HUDEP-2 (cell line): ENCODE results near the gene GRWD1.

Experiments
- DNase-seq, 76 experiments: peaks; one replicate each; lab custom pipeline; 2025; ENCODE audit not compliant: unreplicated experiment in 76 of 76; lab: John Stamatoyannopoulos, UW

Gene GRWD1

DNA sequence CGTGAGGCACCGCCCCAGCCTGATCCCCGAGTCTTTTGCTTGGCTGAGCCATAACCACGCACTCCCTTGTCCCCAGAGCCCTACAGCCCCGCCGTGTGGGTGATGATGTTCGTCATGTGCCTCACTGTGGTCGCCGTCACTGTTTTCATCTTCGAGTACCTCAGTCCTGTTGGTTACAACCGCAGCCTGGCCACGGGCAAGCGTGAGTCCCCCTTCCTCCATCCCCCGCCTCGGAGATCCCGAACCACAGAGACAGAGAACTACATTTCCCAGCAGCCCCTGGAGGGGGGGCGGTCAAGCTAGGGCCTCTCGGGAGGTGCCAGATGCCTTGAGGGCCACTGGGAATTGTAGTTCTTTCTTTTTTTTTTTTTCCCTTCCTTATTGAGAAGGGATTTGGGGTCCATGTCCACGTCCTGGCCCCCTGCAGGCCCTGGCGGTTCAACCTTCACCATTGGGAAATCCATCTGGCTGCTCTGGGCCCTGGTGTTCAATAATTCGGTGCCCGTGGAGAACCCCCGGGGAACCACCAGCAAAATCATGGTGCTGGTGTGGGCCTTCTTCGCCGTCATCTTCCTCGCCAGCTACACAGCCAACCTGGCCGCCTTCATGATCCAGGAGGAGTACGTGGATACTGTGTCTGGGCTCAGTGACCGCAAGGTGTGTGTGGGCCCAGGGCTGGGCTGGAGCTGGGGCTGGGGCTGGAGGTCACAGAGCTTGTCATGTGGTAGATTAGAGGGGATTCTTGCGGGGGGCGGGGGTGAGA is 26.4 kb upstream of the GRWD1 start:
- DNase-seq = peak in 53 of 76 experiments; percentile 13 to 72 (median 44)

DNA sequence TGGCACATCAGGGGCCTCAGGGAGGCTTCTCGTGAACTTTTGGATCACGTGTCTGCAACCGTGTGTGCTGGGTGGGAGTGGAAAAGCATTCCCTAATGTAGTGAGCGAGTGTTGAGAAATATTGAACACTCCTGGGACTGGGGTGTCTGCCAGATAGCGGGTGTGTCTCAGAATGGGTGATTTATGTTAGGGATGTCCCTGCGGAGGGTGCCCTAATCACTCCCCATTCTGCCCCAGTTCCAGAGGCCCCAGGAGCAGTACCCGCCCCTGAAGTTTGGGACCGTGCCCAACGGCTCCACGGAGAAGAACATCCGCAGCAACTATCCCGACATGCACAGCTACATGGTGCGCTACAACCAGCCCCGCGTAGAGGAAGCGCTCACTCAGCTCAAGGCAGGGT is 24.2 kb upstream of the GRWD1 start:
- DNase-seq = peak in 1 of 76 experiments; percentile 10

DNA sequence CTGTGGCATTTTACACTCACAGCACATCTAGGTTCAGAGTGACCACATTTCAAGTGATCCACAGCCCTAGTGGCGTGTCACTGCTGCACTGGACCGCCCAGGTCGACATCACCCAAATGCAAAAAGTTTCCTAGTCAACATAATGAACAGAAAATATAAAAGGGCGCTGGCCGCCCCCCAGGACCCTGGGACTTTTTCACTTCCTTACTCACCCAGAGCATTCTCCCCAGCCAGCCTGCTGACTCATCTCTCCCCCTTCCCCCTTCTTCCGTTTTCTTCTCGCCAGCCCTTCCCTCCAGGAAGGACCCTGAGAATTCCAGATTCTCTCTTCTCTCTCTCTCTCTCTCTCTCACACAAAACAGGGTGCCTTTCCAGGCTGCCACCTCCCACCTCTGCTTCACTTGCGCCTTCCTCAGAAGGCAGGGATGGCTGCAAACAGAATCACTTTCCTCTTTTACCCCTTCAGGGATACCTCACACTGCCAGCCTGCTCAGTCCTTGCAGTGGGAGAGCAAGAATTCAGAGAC is 21.0 kb upstream of the GRWD1 start:
- no peak for DNase-seq

DNA sequence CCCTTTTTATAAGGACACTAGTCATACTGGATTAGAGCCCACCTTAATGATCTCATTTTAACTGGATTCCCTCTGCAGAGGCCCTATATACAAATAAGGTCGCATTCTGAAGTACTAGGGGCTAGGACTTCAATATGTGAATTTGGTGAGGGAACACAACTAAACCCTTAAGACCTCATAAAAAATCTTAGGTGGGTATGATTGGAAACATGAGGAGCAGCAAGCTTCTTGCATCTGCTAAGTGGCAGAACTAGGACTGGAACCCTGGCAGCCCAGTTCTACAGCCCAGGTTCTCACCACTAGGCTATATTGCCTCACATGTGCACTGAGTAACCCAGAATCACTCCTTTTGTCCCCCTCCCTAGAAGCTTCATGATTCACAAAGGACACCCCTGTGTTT is 17.1 kb upstream of the GRWD1 start:
- DNase-seq = no peak

DNA sequence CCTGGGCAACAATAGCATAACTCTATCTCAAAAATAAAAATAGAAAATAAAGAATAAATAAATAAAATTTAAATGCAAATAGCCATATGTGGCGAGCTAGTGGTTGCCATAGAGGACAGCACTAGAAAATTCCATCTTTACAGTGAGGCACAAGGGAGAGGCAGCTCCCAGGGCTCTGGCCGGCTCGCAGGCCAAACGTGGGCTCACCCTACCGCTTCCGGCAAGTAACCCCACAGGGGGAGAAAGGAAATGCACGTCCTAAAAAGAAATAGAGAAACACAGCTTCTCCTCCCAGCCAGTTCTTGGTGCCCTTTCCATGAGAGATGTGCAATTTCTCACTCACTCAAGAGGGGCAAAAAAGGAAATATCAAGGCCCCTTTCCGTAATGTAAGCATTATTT is 12.4 kb upstream of the GRWD1 start:
- no peak for DNase-seq

DNA sequence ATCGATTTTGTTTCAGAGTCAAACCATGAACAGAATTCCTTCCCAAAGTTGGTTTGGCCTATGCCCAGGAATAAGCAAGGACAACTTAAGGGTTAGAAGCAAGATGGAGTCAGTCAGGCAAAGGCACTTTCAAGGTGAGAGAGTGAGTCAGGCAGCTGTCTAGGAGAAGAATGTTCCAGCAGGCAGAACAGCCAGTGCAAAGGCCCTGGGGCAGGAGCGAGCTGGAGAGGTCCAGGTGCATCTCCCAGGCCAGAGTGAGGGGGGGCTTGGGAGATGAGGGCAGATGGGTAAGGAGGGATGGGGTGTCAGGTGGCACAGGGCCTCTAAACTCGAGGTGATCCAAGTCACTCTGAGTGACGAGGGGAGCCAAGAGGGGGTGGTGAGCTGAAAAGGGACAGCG is 9.2 kb upstream of the GRWD1 start:
- no peak for DNase-seq

DNA sequence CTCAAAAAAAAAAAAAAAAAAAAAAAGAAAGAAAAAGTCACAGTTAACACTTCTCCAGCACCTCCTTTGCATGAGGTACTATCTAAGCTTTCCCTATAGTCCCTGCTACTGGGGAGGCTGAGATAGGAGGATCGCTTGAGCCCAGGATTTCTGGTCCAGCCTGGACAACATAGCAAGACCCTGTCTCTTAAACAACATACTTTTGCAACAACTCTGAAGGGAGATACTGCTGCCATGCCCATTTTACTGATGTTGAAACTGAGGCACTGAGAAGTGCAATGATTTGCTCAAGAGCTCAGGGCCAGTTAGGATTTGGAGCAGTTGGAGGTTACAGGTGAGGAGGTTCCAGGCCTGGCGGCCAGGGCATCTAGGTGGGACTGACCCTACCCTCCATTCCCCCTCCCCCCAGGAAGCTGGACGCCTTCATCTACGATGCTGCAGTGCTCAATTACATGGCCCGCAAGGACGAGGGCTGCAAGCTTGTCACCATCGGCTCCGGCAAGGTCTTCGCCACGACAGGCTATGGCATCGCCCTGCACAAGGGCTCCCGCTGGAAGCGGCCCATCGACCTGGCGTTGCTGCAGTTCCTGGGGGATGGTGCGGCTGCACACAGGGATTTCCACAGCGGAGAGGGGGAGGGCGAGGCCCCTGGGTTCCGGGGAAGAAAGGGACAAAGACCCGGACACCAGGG is 4.3 kb upstream of the GRWD1 start:
- DNase-seq = no peak

DNA sequence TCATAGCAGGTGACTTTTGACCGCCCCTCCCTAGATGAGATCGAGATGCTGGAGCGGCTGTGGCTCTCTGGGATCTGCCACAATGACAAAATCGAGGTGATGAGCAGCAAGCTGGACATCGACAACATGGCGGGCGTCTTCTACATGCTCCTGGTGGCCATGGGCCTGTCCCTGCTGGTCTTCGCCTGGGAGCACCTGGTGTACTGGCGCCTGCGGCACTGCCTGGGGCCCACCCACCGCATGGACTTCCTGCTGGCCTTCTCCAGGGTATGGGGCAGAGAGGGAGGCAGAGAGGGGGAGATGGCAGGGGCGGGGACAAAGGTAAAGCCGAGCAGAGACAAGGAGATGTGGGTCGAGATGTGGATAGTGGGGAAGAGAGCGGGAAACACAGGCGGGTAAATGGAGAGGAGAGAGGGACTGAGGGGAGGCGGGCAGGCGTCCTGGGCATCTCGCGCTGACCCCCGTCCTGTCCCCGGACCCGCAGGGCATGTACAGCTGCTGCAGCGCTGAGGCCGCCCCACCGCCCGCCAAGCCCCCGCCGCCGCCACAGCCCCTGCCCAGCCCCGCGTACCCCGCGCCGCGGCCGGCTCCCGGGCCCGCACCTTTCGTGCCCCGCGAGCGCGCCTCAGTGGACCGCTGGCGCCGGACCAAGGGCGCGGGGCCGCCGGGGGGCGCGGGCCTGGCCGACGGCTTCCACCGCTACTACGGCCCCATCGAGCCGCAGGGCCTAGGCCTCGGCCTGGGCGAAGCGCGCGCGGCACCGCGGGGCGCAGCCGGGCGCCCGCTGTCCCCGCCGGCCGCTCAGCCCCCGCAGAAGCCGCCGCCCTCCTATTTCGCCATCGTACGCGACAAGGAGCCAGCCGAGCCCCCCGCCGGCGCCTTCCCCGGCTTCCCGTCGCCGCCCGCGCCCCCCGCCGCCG is 3.4 kb upstream of the GRWD1 start:
- no peak for DNase-seq

DNA sequence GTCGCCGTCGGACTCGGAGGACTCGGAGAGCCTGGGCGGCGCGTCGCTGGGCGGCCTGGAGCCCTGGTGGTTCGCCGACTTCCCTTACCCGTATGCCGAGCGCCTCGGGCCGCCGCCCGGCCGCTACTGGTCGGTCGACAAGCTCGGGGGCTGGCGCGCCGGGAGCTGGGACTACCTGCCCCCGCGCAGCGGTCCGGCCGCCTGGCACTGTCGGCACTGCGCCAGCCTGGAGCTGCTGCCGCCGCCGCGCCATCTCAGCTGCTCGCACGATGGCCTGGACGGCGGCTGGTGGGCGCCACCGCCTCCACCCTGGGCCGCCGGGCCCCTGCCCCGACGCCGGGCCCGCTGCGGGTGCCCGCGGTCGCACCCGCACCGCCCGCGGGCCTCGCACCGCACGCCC is 2.5 kb upstream of the GRWD1 start:
- DNase-seq = peak in 7 of 76 experiments; percentile 7 to 40 (median 20)

DNA sequence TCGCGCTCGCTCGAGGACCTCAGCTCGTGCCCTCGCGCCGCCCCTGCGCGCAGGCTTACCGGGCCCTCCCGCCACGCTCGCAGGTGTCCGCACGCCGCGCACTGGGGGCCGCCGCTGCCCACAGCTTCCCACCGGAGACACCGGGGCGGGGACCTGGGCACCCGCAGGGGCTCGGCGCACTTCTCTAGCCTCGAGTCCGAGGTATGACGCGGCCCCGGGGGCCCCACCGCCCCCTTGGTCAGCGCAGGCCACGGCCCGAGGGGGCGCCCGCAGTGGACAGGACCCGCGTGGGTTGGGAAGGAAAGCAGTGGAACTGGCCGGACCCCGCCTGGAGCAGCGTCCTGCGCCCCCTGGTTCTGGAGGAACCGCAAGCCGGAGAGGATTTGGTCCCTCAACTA is 2.1 kb upstream of the GRWD1 start:
- no peak for DNase-seq

DNA sequence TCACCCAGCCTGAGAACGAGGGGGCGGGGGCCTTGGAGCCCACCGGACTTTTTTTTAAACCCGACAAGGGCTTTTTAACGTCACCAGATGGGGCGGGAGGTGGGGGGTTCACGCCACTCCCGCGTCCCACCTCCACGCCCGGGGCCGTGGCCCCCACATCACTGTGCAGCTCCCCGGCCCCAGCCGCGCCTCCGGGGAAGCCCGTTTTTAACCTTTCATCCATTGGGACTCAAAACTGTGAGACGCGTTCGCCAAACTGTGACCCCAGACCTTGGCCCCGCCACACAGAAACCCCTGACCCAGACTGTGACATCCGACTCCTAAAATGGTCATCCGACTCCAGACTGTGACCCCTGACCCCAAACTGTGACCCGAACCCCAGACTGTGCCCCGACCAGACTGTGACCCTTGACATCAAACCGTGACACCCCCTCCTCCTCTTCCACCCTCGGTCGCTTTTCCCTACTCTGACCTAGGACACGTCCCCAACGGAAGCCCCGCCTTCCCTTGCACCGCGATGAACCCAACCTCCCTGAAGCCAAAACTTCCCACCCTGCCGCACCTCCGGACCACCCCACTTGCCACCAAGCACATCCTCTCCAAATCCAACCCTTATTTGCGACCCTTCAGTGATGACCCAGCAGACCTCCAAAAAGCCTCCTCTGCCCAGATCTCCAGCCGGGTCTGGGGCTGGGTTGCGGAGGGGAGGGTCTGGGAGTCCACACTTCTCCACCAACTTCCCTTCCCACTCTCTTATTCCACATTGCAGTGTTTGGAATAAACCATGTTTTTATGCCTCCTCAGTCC is 1.5 kb upstream of the GRWD1 start:
- peak in 1 of 76 experiments; percentile 18 for DNase-seq

DNA sequence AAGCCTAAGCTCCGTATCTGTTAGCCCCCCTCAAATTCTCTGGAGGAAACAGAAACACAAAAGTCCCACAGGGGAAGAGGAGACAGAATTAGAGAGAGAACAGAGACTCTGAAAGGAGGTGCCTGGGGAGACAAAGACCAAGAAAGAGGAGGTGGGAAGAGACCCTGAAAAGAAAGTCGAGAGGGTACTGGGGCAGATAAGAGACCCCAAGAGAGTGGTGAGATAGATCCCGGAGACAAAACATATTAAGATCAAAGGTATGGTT is 915 bp upstream of the GRWD1 start:
- peak in 1 of 76 experiments; percentile 37 for DNase-seq

DNA sequence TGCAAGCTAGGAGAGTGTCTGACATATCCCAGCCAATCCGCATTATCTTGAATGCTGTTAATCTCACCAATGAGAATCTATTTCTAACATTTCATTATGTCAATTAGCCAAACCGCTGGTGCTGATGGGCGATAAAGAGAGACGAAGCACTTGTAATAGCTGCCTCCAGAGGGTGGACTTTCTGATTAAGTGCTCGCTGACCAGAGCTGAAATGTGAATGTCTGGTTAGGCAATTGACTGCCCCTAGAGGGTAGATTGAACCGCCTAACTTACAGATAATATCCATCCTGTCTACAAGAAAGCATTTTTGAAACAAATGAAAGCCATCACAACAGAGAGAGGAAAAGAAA is 552 bp upstream of the GRWD1 start:
- peak in 72 of 76 experiments; percentile 32 to 95 (median 71) for DNase-seq

DNA sequence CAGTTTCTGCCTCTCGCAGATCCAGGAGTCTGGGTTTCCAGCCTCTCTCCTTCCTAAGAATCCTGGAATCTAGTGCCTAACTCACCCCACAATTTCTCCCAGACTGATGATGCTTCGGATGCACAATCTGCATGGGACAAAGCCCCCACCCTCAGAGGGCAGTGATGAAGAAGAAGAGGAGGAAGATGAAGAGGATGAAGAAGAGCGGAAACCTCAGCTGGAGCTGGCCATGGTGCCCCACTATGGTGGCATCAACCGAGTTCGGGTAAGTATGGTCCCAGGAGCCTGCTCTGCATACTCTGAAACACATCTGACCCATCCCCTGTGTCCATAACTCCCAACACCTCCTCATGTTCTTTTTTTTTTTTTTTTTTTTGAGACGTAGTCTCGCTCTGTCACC is 796 bp downstream of the GRWD1 start:
- DNase-seq = no peak

DNA sequence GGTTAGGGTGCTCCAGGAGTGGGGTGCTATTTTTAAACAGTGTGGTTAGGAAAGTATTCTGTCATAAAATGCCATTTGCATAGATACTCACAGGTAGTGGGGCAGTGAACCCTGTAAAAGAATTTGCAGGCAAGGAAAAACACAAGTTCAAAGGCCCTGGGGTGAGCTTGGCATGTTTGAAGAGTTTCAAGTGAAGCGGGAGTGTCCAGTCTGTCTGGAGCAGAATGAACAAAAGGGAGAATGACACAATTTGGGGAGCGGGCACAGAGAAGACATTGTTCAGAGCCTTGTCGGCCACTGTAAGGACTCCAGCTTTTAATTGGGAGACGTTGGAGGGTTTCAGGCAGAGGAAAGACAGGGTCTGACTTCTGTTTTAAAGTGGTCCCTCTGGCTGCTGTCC is 2.8 kb downstream of the GRWD1 start:
- DNase-seq = no peak

DNA sequence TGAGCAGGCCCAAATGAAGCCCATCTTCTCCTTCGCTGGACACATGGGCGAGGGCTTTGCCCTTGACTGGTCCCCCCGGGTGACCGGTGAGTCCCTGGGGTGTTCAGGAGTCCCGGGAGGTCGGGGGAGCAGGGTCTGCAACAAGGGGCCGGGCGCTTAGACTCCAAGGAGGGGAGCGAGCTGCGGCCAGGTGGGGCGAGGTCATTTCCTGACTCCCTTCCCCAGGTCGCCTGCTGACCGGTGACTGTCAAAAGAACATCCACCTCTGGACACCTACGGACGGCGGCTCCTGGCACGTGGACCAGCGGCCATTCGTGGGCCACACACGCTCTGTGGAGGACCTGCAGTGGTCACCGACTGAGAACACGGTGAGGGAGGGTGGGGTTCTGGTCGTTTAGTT is 4.7 kb downstream of the GRWD1 start:
- no peak for DNase-seq

DNA sequence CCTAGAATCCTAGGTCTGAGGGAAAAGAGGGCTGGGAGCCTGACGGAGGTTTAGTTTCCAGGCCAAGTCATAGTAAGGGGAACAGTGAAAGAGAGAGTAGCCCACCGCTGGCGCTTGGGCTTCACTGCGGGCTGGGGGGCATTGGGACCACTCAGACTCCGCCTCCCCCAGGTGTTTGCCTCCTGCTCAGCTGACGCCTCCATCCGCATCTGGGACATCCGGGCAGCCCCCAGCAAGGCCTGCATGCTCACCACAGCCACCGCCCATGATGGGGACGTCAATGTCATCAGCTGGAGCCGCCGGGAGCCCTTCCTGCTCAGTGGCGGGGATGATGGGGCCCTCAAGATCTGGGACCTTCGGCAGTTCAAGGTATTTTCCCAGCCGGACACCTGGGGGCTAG is 5.1 kb downstream of the GRWD1 start:
- DNase-seq = no peak

DNA sequence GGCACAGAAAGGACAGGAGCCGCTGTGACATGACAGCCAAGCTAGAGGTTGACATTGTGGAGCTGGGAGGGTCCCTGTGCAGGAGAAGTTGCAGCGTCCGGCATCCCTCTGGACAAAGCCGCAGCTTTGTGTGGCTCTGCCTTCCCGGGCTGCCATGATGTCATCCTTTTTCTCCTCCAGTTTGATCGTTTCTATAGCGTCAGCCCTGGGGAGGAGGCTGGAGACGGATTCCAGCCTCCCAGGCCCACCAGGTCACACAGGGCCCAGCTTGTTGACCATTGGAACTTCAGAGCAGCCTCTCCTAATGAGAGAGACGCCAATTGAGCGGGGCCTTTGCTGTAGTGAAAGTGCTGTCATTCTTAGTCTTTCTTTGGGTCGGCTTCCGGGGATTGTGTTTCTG is 5.8 kb downstream of the GRWD1 start:
- DNase-seq = no peak

DNA sequence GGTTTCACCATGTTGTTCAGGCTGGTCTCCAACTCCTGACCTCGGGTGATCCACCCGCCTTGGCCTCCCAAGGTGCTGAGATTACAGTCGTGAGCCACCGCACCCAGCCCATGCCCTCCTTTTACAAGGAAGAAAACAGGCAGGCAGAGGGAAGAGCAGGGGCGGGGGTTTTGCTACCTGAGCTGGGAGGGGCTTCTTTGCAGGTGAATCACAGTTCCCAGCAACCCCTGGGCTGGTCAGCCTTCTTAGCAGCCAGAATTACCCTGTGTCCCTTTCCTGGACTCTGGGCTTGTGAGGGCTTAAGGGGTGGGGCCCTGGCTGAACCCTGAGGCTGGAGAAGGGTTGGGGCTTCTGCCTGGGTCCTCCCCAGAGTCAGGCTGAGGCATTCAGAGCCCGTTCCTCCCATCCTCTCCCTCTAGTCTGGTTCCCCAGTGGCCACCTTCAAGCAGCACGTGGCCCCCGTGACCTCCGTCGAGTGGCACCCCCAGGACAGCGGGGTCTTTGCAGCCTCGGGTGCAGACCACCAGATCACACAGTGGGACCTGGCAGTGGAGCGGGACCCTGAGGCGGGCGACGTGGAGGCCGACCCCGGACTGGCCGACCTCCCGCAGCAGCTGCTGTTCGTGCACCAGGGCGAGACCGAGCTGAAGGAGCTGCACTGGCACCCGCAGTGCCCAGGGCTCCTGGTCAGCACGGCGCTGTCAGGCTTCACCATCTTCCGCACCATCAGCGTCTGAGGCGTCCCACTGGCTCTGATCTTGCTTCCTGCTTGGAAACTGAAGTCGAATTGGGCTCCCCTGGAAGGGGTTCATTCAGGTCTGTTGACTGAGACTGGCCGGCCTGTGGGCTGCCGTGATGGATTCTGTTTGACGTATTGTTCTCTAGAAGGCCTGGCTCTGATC is 6.8 kb downstream of the GRWD1 start:
- no peak for DNase-seq
